SK-N-SH (cell line): ENCODE data around the gene CCSER1. TPM values are rescaled to one million over a fixed set of nuclear protein-coding genes. Genes with fewer than 3 reads are reported as not detected.
A peak's percentile ranks its signal among the peaks of the same experiment; 100 is the strongest.

ENCODE experiments used
- CTCF ChIA-PET: fragments of 300-600, 350-600 bp; formaldehyde crosslinking; extraction: SDS; loops from one replicate; lab custom pipeline; 2021; lab: Yijun Ruan, JAX
- POLR2A ChIA-PET: fragments of 350-600 bp; sonication (Branson Sonifier 250); formaldehyde crosslinking; extraction: SDS; loops from one replicate; lab custom pipeline; 2020; ENCODE audit warnings: antibody characterized with exemption, inconsistent platforms; lab: Yijun Ruan, JAX
- DNase-seq: peaks from one replicate; pipeline ENCODE4 v3.0.0; 2012
- H2AFZ ChIP-seq: fragments of 200-600 bp; sonication (generic); 2 replicates; pipeline ENCODE4 v1.8.1; 2016; ENCODE audit warnings: antibody characterized with exemption, mild to moderate bottlenecking, low read depth
- H3F3A ChIP-seq: fragments of 200-600 bp; sonication (generic); replicated peaks from 2 replicates; pipeline ENCODE3; 2016; ENCODE audit warnings: antibody characterized with exemption, mild to moderate bottlenecking; ENCODE audit not compliant: insufficient read depth
- H3K27ac ChIP-seq, 2 experiments: fragments of 200-500 bp in 1 of 2; fragments of 200-600 bp in 1 of 2; sonication (Bioruptor generic) in 1 of 2; sonication (generic), shearing (Covaris generic) in 1 of 2; 2 replicates each; pipeline versions ENCODE4 v1.5.1 to v1.6.1; 2014 to 2016; ENCODE audit warnings: low read depth in 2 of 2, inconsistent platforms in 1 of 2, low read length in 1 of 2, mild to moderate bottlenecking in 1 of 2, mixed read lengths in 1 of 2
- H3K27me3 ChIP-seq: fragments of 200-600 bp; sonication (generic), shearing (Covaris generic); 2 replicates; pipeline ENCODE4 v1.6.1; 2016; ENCODE audit warnings: mixed run types; ENCODE audit not compliant: insufficient read depth
- H3K36me3 ChIP-seq, 2 experiments: fragments of 200-500 bp in 1 of 2; fragments of 200-600 bp in 1 of 2; sonication (Bioruptor generic) in 1 of 2; sonication (generic) in 1 of 2; replicated peaks in 1 of 2; 2 replicates each; pipeline versions ENCODE3 to v1.5.1; 2014 to 2016; ENCODE audit warnings: low read length in 1 of 2, mild to moderate bottlenecking in 1 of 2; ENCODE audit not compliant: insufficient read depth in 2 of 2, control insufficient read depth in 1 of 2
- H3K4me1 ChIP-seq, 2 experiments: fragments of 200-500 bp in 1 of 2; fragments of 200-600 bp in 1 of 2; sonication (Bioruptor generic) in 1 of 2; sonication (generic), shearing (Covaris generic) in 1 of 2; 2 replicates each; pipeline versions ENCODE4 v1.5.1 to v1.6.1; 2014 to 2016; ENCODE audit warnings: low read depth in 1 of 2, low read length in 1 of 2, mixed run types in 1 of 2; ENCODE audit not compliant: insufficient read depth in 2 of 2, control insufficient read depth in 1 of 2
- H3K4me2 ChIP-seq: fragments of 200-600 bp; sonication (generic), shearing (Covaris generic); 2 replicates; pipeline ENCODE4 v1.6.1; 2017; ENCODE audit warnings: mixed run types
- H3K4me3 ChIP-seq, 2 experiments: fragments of 200-500 bp in 1 of 2; fragments of 200-600 bp in 1 of 2; sonication (Bioruptor generic) in 1 of 2; sonication (generic), shearing (Covaris generic) in 1 of 2; 2 replicates each; pipeline versions ENCODE4 v1.5.1 to v1.8.1; 2014 to 2016; ENCODE audit warnings: low read depth in 2 of 2, inconsistent platforms in 1 of 2, low read length in 1 of 2, mild to moderate bottlenecking in 1 of 2, mixed read lengths in 1 of 2, moderate library complexity in 1 of 2
- H3K79me2 ChIP-seq: fragments of 200-600 bp; sonication (generic); 2 replicates; pipeline ENCODE4 v1.8.1; 2017; ENCODE audit warnings: mild to moderate bottlenecking; ENCODE audit not compliant: insufficient read depth
- H3K9ac ChIP-seq: fragments of 200-600 bp; sonication (generic); 2 replicates; pipeline ENCODE4 v1.6.1; 2017; ENCODE audit warnings: mixed run types
- H3K9me2 ChIP-seq: fragments of 200-600 bp; sonication (generic); 2 replicates; pipeline ENCODE4 v1.6.1; 2017; ENCODE audit warnings: mixed run types
- H3K9me3 ChIP-seq: fragments of 200-600 bp; sonication (generic); 2 replicates; pipeline ENCODE4 v1.6.1; 2017; ENCODE audit warnings: mixed run types, mild to moderate bottlenecking, moderate library complexity
- H4K20me1 ChIP-seq: fragments of 200-600 bp; sonication (generic); 2 replicates; pipeline ENCODE4 v1.6.1; 2017; ENCODE audit warnings: mild to moderate bottlenecking, mixed run types; ENCODE audit not compliant: insufficient read depth
- ELF1 ChIP-seq: IDR thresholded peaks from 2 replicates; pipeline ENCODE4 v1.4.0; 2012
- EP300 ChIP-seq, 2 experiments: IDR thresholded peaks; 2 replicates each; pipeline versions ENCODE4 v1.4.0 to v1.6.1; 2012; ENCODE audit warnings: borderline replicate concordance in 1 of 2, low read depth in 1 of 2, low read length in 1 of 2
- EZH2phosphoT487 ChIP-seq: fragments of 200-600 bp; sonication (generic); IDR thresholded peaks from 2 replicates; pipeline ENCODE4 v1.6.1; 2017; ENCODE audit warnings: low read depth, mixed run types, mild to moderate bottlenecking, antibody characterized with exemption, moderate library complexity, borderline replicate concordance
- FOXJ3 ChIP-seq: sonication (generic); formaldehyde crosslinking; IDR thresholded peaks from 2 replicates; pipeline ENCODE4 v1.5.1; 2020; ENCODE audit warnings: mild to moderate bottlenecking, missing genetic modification reagents
- GABPA ChIP-seq: IDR thresholded peaks from 2 replicates; pipeline ENCODE4 v1.4.0; 2012; ENCODE audit warnings: low read depth, mild to moderate bottlenecking
- GATA2 ChIP-seq: sonication (generic); formaldehyde crosslinking; IDR thresholded peaks from 2 replicates; pipeline ENCODE4 v1.5.0; 2020; ENCODE audit warnings: mild to moderate bottlenecking, missing genetic modification reagents
- JUND ChIP-seq: IDR thresholded peaks from 2 replicates; pipeline ENCODE4 v1.4.0; 2012
- RCOR1 ChIP-seq: fragments of 150-350 bp; IDR thresholded peaks from 2 replicates; pipeline ENCODE4 v1.6.1; 2017; ENCODE audit warnings: antibody characterized with exemption, low read length
- REST ChIP-seq: IDR thresholded peaks from 2 replicates; pipeline ENCODE4 v1.6.1; 2012; ENCODE audit warnings: mild to moderate bottlenecking, low read depth, low read length, moderate library complexity
- RFX5 ChIP-seq: IDR thresholded peaks from 2 replicates; pipeline ENCODE4 v1.6.1; 2012; ENCODE audit warnings: mild to moderate bottlenecking, improper control_type of control experiment, low read length
- RXRA ChIP-seq: IDR thresholded peaks from 2 replicates; pipeline ENCODE4 v1.4.0; 2012; ENCODE audit warnings: low read depth, mild to moderate bottlenecking, borderline replicate concordance
- SIN3A ChIP-seq: IDR thresholded peaks from 2 replicates; pipeline ENCODE4 v1.6.1; 2012; ENCODE audit warnings: low read depth, mild to moderate bottlenecking, low read length, moderate library complexity, borderline replicate concordance
- TAF1 ChIP-seq: IDR thresholded peaks from 2 replicates; pipeline ENCODE4 v1.6.1; 2012; ENCODE audit warnings: low read depth, mild to moderate bottlenecking, low read length, moderate library complexity, borderline replicate concordance
- TCF12 ChIP-seq: IDR thresholded peaks from 2 replicates; pipeline ENCODE4 v1.4.0; 2012
- TEAD4 ChIP-seq: IDR thresholded peaks from 2 replicates; pipeline ENCODE4 v1.4.0; 2012; ENCODE audit warnings: mild to moderate bottlenecking, borderline replicate concordance; ENCODE audit not compliant: insufficient read depth
- USF2 ChIP-seq: fragments of 150-350 bp; IDR thresholded peaks from 2 replicates; pipeline ENCODE4 v1.6.1; 2017; ENCODE audit warnings: antibody characterized with exemption, low read length, low read depth, borderline replicate concordance
- YY1 ChIP-seq: IDR thresholded peaks from 2 replicates; pipeline ENCODE4 v1.4.0; 2012; ENCODE audit warnings: low read depth, mild to moderate bottlenecking
- WGBS: methylation state at CpG from one replicate; pipeline ENCODE4 v1.1.6; 2017; ENCODE audit warnings: low lambda C conversion rate; 5-methylcytosine and 5-hydroxymethylcytosine counted together
- polyA plus RNA-seq, 3 experiments: library from polyadenylated mRNA; depleted of rRNA; stranded (reverse); fragments of >200 nt; gene quantifications; 2 replicates each; pipeline ENCODE4 v1.2.3, GENCODE V29; 2012
- TF ChIP-seq, protein P1 (sequence below): IDR thresholded peaks from 2 replicates; pipeline ENCODE4 v1.4.0; 2012; ENCODE audit warnings: low read depth

Gene CCSER1
- polyA plus RNA-seq, 1 of the 3 experiments (the other 2 are of a cell fraction) = 0.05 TPM

- Histone ChIP-seq H3K9ac (no peak overlapping the region), H3K4me3 (no peak overlapping the region), H3K9me3 (no peaks in the 10 kb centered on the region), H3F3A (no peaks in the 10 kb centered on the region), H3K27me3 (no peaks in the 10 kb centered on the region), H3K27ac (no peak overlapping the region), H4K20me1 (no peaks in the 10 kb centered on the region)
- CTCF ChIA-PET = no interaction called here
- WGBS = 24% methylated on average over 1 of the region's 1 CpG
- TF ChIP-seq YY1 = no peak
- TF ChIP-seq EP300 (IDR thresholded peaks at IDR 0.05; ENCODE audit: borderline replicate concordance in 1 of 2, low read depth in 1 of 2, low read length in 1 of 2) = peak in 1 of 2 experiments; percentile 52; a peak in 1 of 4 replicates
- no peak for TF ChIP-seq TCF12
- 0 out of 2 replicates have a peak, but pooled peaks have one; percentile 27 for TF ChIP-seq GATA2 (CRISPR knock-in tag)
- TF ChIP-seq, all 33 proteins: peak for 2
- Histone ChIP-seq H2AFZ (no peak overlapping the region), H3K9me2 (no peaks in the 10 kb centered on the region), H3K79me2 (no peaks in the 10 kb centered on the region), H3K36me3 (no peaks in the 10 kb centered on the region), H3K4me2 (no peak overlapping the region), H3K4me1 (peaks cover 0 to 3% of the 10 kb centered on the region in 2 experiments; a peak in 2 of 4 replicates)
- POLR2A ChIA-PET = no interaction called here
- no peak for DNase-seq
Observed at GRCh38 chr4:90185416-90185815, 58.2 kb downstream of the CCSER1 start.

- H3K79me2 ChIP-seq = no peaks in the 10 kb centered on the region
- H3K27ac ChIP-seq = no peak overlapping the region
- TF ChIP-seq EZH2phosphoT487 (no peak), JUND (no peak), GABPA (no peak), TEAD4 (no peak), FOXJ3 (no peak), RXRA (no peak)
- no peak overlapping the region for H3K4me2 ChIP-seq
- POLR2A ChIA-PET = no interaction called here
- peaks cover 0 to 5% of the 10 kb centered on the region in 2 experiments; a peak in 2 of 4 replicates for H3K4me1 ChIP-seq
- 22% methylated on average over 1 of the region's 1 CpG for WGBS
- H3K27me3 ChIP-seq = no peaks in the 10 kb centered on the region
- H3K9me3 ChIP-seq = no peaks in the 10 kb centered on the region
- no peaks in the 10 kb centered on the region for H3K36me3 ChIP-seq
- no peak for DNase-seq
- no peaks in the 10 kb centered on the region for H3F3A ChIP-seq
- H3K9ac ChIP-seq = no peak overlapping the region
- no peak overlapping the region for H2AFZ ChIP-seq
- no peaks in the 10 kb centered on the region for H4K20me1 ChIP-seq
- no peak overlapping the region for H3K4me3 ChIP-seq
- CTCF ChIA-PET = no interaction called here
- no peaks in the 10 kb centered on the region for H3K9me2 ChIP-seq
Observed at GRCh38 chr4:90186229-90186628, 59.0 kb downstream of the CCSER1 start.

GRCh38 chr4:90187148-90187884, 60.1 kb downstream of the CCSER1 start:
- DNase-seq = no peak
- POLR2A ChIA-PET = interaction anchor here (0.8 kb wide), 1 partner anchor 111 kb away, joined by 3 read pairs; no protein-coding TSS in a partner anchor
- Histone ChIP-seq H3K9me2 (no peaks in the 10 kb centered on the region), H3K4me2 (no peak overlapping the region), H3F3A (no peaks in the 10 kb centered on the region), H3K36me3 (no peaks in the 10 kb centered on the region), H2AFZ (no peak overlapping the region), H3K4me3 (no peak overlapping the region), H3K4me1 (peaks cover 0 to 2% of the 10 kb centered on the region in 2 experiments; a peak in 2 of 4 replicates), H3K79me2 (no peaks in the 10 kb centered on the region), H3K9me3 (no peaks in the 10 kb centered on the region), H4K20me1 (no peaks in the 10 kb centered on the region), H3K9ac (no peak overlapping the region), H3K27me3 (no peaks in the 10 kb centered on the region), H3K27ac (no peak overlapping the region)
- CTCF ChIA-PET = no interaction called here
- WGBS = 33% methylated on average over 5 of the region's 5 CpGs
- no peak for TF ChIP-seq TAF1
- no peak for TF ChIP-seq SIN3A
- TF ChIP-seq ELF1 = no peak
- TF ChIP-seq RCOR1 = no peak
- TF ChIP-seq GABPA = no peak
- TF ChIP-seq RFX5 = no peak
- no peak for TF ChIP-seq FOXJ3
- no peak for TF ChIP-seq USF2
- TF ChIP-seq, protein P1, sequence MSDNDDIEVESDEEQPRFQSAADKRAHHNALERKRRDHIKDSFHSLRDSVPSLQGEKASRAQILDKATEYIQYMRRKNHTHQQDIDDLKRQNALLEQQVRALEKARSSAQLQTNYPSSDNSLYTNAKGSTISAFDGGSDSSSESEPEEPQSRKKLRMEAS = no peak
- TF ChIP-seq REST = no peak
